ENCODE data around the gene MICU1. TPM values are rescaled to one million over a fixed set of nuclear protein-coding genes. Genes with fewer than 3 reads are reported as not detected.
A peak's percentile ranks its signal among the peaks of the same experiment; 100 is the strongest.

MICU1 gene
- total and polyA plus RNA-seq, 2 donors (not counting 3 experiments of a cell fraction or from before 2014, with no cell fraction given) = 27.5 to 48.0 TPM

- CTCF ChIA-PET = interaction anchor here (0.8 to 5.4 kb wide), 8 partner anchors 9 to 195 kb away, joined by 3 to 72 read pairs (median 6); partner anchors contain the start of gene DDIT4
- DNase-seq (ENCODE audit: low read depth, low spot score) (peak; percentile 90), FAIRE-seq (peak; percentile 99)
- Histone ChIP-seq H3K79me2 (ENCODE audit: control insufficient read depth, insufficient read depth, low read length) (no peaks in the 10 kb centered on the region), H3K9me3 (replicated peaks; ENCODE audit: control insufficient read depth, insufficient read depth, low read length) (no peaks in the 10 kb centered on the region), H3K4me2 (ENCODE audit: insufficient read depth, low read length) (peak overlapping the region; percentile 51), H3K27ac (ENCODE audit: insufficient read depth, low read depth, low read length) (peak overlapping the region; percentile 100), H3K36me3 (ENCODE audit: control insufficient read depth in 2 of 2, extremely low read depth in 1 of 2, insufficient read depth in 2 of 2, low read length in 2 of 2) (no peaks in the 10 kb centered on the region), H3K4me3 (replicated peaks in 1 of 3; ENCODE audit: insufficient read depth in 1 of 3, low read depth in 1 of 3, low read length in 3 of 3) (no peak overlapping the region), H3K27me3 (ENCODE audit: control insufficient read depth in 2 of 2, insufficient read depth in 2 of 2, low read length in 2 of 2) (no peaks in the 10 kb centered on the region), H4K20me1 (replicated peaks; ENCODE audit: control insufficient read depth, extremely low read depth, insufficient read depth, low read length) (no peaks in the 10 kb centered on the region), H3K9ac (replicated peaks; ENCODE audit: extremely low read depth, insufficient read depth, low read length) (peak overlapping the region; percentile 83), H3K4me1 (ENCODE audit: control insufficient read depth, extremely low read depth, insufficient read depth, low read length) (peaks cover 70% of the 10 kb centered on the region), H3K9me1 (replicated peaks; ENCODE audit: control insufficient read depth, extremely low read depth, insufficient read depth, low read length) (no peaks in the 10 kb centered on the region), H2AFZ (ENCODE audit: low read depth, low read length) (no peak overlapping the region)
- intact Hi-C loops (cut with micrococcal nuclease) (loop anchor here (1.0 kb wide), 1 partner anchor 12 kb away; no protein-coding TSS in a partner anchor), dilution Hi-C loops (cut with MboI; ENCODE audit: extremely low pct_ligation_motif_present, low sequenced_read_pairs) (no loop called here)
- BruUV-seq (replicated peaks) = no TSS peak
- TF ChIP-seq POLR2AphosphoS5 (IDR thresholded peaks at IDR 0.05; ENCODE audit: insufficient read depth, low read depth, low read length) (peak; percentile 91), EZH2 (IDR thresholded peaks at IDR 0.05; ENCODE audit: borderline replicate concordance, low read depth, low read length, severe bottlenecking) (no peak), FOS (IDR thresholded peaks at IDR 0.05; ENCODE audit: borderline replicate concordance, insufficient read depth, low read length) (peak; percentile 99), POLR2A (IDR thresholded peaks at IDR 0.05; ENCODE audit: low read depth, low read length) (no peak), MYC (IDR thresholded peaks at IDR 0.05; ENCODE audit: low read depth, low read length) (no peak), GATA2 (IDR thresholded peaks at IDR 0.05; ENCODE audit: insufficient read depth, insufficient read length, low read depth, low read length) (peak; percentile 84), JUN (IDR thresholded peaks at IDR 0.05; ENCODE audit: borderline replicate concordance, insufficient read depth, insufficient read length, low read depth) (peak; percentile 81)
- POLR2A ChIA-PET = interaction anchor here (0.6 to 5.6 kb wide), 6 partner anchors 23 to 195 kb away, joined by 3 to 59 read pairs (median 8); partner anchors contain the start of gene DDIT4
Measured at GRCh38 chr10:72320676-72321247, 305.1 kb downstream of the MICU1 start.

Data from endothelial cell of umbilical vein (primary cell).